ENCODE measurements around the gene CAPN13.

The CAPN13 gene

GRCh38 chr2:30691091-30691947 lies 115.9 kb downstream of the CAPN13 start:
- no peak for ATAC-seq (ENCODE audit: low read depth)
- Histone ChIP-seq H3K27me3 (ENCODE audit: insufficient read depth, poor library complexity, severe bottlenecking) (no peaks in the 10 kb centered on the region), H3K4me3 (ENCODE audit: severe bottlenecking) (no peak overlapping the region), H3K36me3 (ENCODE audit: low read depth) (no peaks in the 10 kb centered on the region), H3K4me1 (ENCODE audit: insufficient read depth, poor library complexity, severe bottlenecking) (no peaks in the 10 kb centered on the region), H3K27ac (ENCODE audit: poor library complexity, severe bottlenecking) (no peak overlapping the region), H3K9me3 (ENCODE audit: severe bottlenecking) (no peaks in the 10 kb centered on the region)
- no peak for DNase-seq (ENCODE audit: low spot score)
- no peak for TF ChIP-seq CTCF (IDR thresholded peaks at IDR 0.05; ENCODE audit: poor library complexity, severe bottlenecking)

DNA sequence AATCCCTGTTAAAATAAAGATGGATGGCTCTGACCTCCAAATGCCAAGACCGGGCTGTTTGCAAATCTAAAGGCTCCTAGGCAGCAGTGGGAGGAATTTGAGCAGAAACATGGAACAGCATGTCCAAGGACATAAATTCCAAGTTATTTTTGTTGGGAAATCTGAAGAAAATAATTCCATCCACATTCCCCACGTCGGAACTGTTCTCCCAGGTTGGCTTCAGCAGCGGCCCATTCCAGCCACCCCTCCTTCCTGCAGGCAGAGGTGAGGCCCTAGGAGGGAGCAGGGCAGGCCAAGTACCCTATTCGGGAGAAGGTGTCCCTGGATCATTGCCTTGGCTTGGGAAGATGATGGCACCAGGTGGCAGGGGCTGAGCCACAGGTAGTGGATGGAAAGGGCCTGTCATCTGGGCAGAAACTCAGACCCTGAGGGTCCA lies 117.1 kb downstream of the CAPN13 start:
- Histone ChIP-seq H3K27ac (ENCODE audit: poor library complexity, severe bottlenecking) (no peak overlapping the region), H3K27me3 (ENCODE audit: insufficient read depth, poor library complexity, severe bottlenecking) (no peaks in the 10 kb centered on the region), H3K9me3 (ENCODE audit: severe bottlenecking) (no peaks in the 10 kb centered on the region), H3K4me3 (ENCODE audit: severe bottlenecking) (no peak overlapping the region), H3K4me1 (ENCODE audit: insufficient read depth, poor library complexity, severe bottlenecking) (no peaks in the 10 kb centered on the region), H3K36me3 (ENCODE audit: low read depth) (no peaks in the 10 kb centered on the region)
- DNase-seq (ENCODE audit: low spot score) (no peak), ATAC-seq (ENCODE audit: low read depth) (no peak)
- no peak for TF ChIP-seq CTCF (IDR thresholded peaks at IDR 0.05; ENCODE audit: poor library complexity, severe bottlenecking)

DNA sequence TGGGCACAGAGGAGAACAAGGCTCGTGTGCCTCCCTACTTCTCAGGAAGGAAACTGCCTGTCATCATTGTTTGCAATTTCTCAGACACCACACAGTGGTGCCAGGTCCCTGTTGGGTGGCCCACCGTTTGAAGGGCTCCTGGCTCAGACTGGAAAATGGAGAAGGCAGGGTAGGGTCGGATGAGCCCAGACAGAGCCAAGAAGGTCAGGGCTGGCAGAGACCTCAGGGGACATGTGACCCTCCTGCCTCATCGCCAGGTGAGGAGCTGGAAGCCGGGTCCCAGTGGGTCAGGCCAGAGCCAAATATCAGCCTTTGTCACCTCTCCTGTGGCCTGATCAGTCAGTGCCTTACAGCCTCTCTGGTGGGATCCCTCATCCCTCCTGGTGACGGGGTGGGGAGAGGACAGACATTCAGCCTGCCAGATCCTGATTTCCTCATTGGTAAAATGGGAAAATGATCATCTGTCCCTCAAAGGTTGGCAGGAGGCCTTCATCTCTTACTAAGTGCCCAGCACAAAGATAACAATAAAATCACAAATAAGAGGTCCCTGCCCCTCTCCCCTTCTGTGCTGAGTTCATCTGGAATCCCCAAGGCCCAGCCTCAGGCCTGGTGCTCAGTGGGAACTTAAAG lies 117.6 kb downstream of the CAPN13 start:
- Histone ChIP-seq H3K4me3 (ENCODE audit: severe bottlenecking) (no peak overlapping the region), H3K9me3 (ENCODE audit: severe bottlenecking) (no peaks in the 10 kb centered on the region)
- no peak for DNase-seq (ENCODE audit: low spot score)

GRCh38 chr2:30688956-30689401 lies 118.3 kb downstream of the CAPN13 start:
- no peaks in the 10 kb centered on the region for H3K9me3 ChIP-seq (ENCODE audit: severe bottlenecking)
- no peaks in the 10 kb centered on the region for H3K27me3 ChIP-seq (ENCODE audit: insufficient read depth, poor library complexity, severe bottlenecking)
- no peak for TF ChIP-seq CTCF (IDR thresholded peaks at IDR 0.05; ENCODE audit: poor library complexity, severe bottlenecking)
- H3K36me3 ChIP-seq (ENCODE audit: low read depth): no peaks in the 10 kb centered on the region
- ATAC-seq (ENCODE audit: low read depth): no peak
- no peaks in the 10 kb centered on the region for H3K4me1 ChIP-seq (ENCODE audit: insufficient read depth, poor library complexity, severe bottlenecking)
- H3K4me3 ChIP-seq (ENCODE audit: severe bottlenecking): no peak overlapping the region
- H3K27ac ChIP-seq (ENCODE audit: poor library complexity, severe bottlenecking): no peak overlapping the region
- no peak for DNase-seq (ENCODE audit: low spot score)

More for the DNA sequence above, 117.6 kb downstream of the CAPN13 start:
- ATAC-seq (ENCODE audit: low read depth): no peak
- Histone ChIP-seq H3K36me3 (ENCODE audit: low read depth) (no peaks in the 10 kb centered on the region), H3K27ac (ENCODE audit: poor library complexity, severe bottlenecking) (no peak overlapping the region), H3K4me1 (ENCODE audit: insufficient read depth, poor library complexity, severe bottlenecking) (no peaks in the 10 kb centered on the region), H3K27me3 (ENCODE audit: insufficient read depth, poor library complexity, severe bottlenecking) (no peaks in the 10 kb centered on the region)
- TF ChIP-seq CTCF (IDR thresholded peaks at IDR 0.05; ENCODE audit: poor library complexity, severe bottlenecking): no peak
